NOMO-1 treated with dmso at 0.1 percent for 144 hours (cell line): Measurements from ENCODE around the gene NBAS.

Experiments used
- DNase-seq: peaks from one replicate; lab custom pipeline; 2025; ENCODE audit not compliant: unreplicated experiment; lab: John Stamatoyannopoulos, UW

The NBAS gene

GRCh38 chr2:15560988-15561573 is at the start of gene NBAS:
NBAS (minus strand) TSS chr2:15561334; CDS start chr2:15561304, 30 bp downstream.
- peak; percentile 67 for DNase-seq

- DNase-seq: no peak
Measured at GRCh38 chr2:15610430-15610952, 49.4 kb upstream of the NBAS start.

- DNase-seq: no peak
Measured at GRCh38 chr2:15609341-15610042, 48.4 kb upstream of the NBAS start.

GRCh38 chr2:15608392-15608761 is 47.2 kb upstream of the NBAS start:
- DNase-seq: no peak

GRCh38 chr2:15607709-15608391 is 46.7 kb upstream of the NBAS start:
- no peak for DNase-seq

GRCh38 chr2:15606481-15607441 is 45.6 kb upstream of the NBAS start:
- no peak for DNase-seq

GRCh38 chr2:15605721-15606120 is 44.6 kb upstream of the NBAS start:
- DNase-seq: no peak

- no peak for DNase-seq
Measured at GRCh38 chr2:15603948-15604347, 42.8 kb upstream of the NBAS start.

- no peak for DNase-seq
Measured at GRCh38 chr2:15603044-15603765, 42.1 kb upstream of the NBAS start.

- DNase-seq: no peak
Measured at GRCh38 chr2:15602393-15602792, 41.3 kb upstream of the NBAS start.

- DNase-seq: no peak
Measured at GRCh38 chr2:15601681-15602080, 40.5 kb upstream of the NBAS start.

- DNase-seq: no peak
Measured at GRCh38 chr2:15599994-15600393, 38.9 kb upstream of the NBAS start.

- DNase-seq: no peak
Measured at GRCh38 chr2:15596968-15597367, 35.8 kb upstream of the NBAS start.

- no peak for DNase-seq
Measured at GRCh38 chr2:15596350-15596749, 35.2 kb upstream of the NBAS start.

GRCh38 chr2:15595936-15596335 is 34.8 kb upstream of the NBAS start:
- DNase-seq: no peak

GRCh38 chr2:15595342-15595905 is 34.3 kb upstream of the NBAS start:
- no peak for DNase-seq

- no peak for DNase-seq
Measured at GRCh38 chr2:15594291-15595256, 33.4 kb upstream of the NBAS start.

GRCh38 chr2:15593327-15593705 is 32.2 kb upstream of the NBAS start:
- DNase-seq: no peak
